HL-60 (cell line): Measurements from ENCODE around the gene EZH1.
"Not testable (repeated sequence)": the region's sequence is repeated elsewhere in the genome, so short reads cannot be mapped to it uniquely, and the experiment has no call there.

Source experiments
- DNase-seq, 2 experiments: peaks; one replicate each; pipeline ENCODE4 v3.0.0-alpha.2; 2010 to 2020; ENCODE audit warnings: low read depth in 1 of 2, low spot score in 1 of 2
- H3K27ac ChIP-seq: fragments of 250-450 bp; sonication (Bioruptor Pico); replicated peaks from 2 replicates; pipeline ENCODE4 v1.5.1; 2020; ENCODE audit warnings: mild to moderate bottlenecking, moderate library complexity
- H3K27me3 ChIP-seq: fragments of 250-450 bp; sonication (Bioruptor Pico); 2 replicates; pipeline ENCODE4 v1.5.1; 2021; ENCODE audit warnings: mild to moderate bottlenecking, moderate library complexity; ENCODE audit not compliant: insufficient read depth, poor library complexity, severe bottlenecking
- H3K4me3 ChIP-seq: replicated peaks from 2 replicates; pipeline ENCODE4 v1.5.1; 2011; ENCODE audit warnings: mild to moderate bottlenecking, control low read depth, low read length; ENCODE audit not compliant: insufficient read depth
- CTCF ChIP-seq: IDR thresholded peaks from one replicate; pipeline ENCODE4 v1.5.1; 2011; ENCODE audit warnings: low read length, control low read depth, inconsistent platforms; ENCODE audit not compliant: insufficient read depth
- GABPA ChIP-seq: IDR thresholded peaks from 2 replicates; pipeline ENCODE4 v1.6.1; 2012; ENCODE audit warnings: low read depth
- POLR2AphosphoS5 ChIP-seq: IDR thresholded peaks from 2 replicates; pipeline ENCODE4 v1.6.1; 2012; ENCODE audit warnings: low read depth
- REST ChIP-seq: IDR thresholded peaks from 2 replicates; pipeline ENCODE4 v1.6.1; 2012; ENCODE audit warnings: low read depth; ENCODE audit not compliant: insufficient replicate concordance
- SPI1 ChIP-seq: IDR thresholded peaks from 2 replicates; pipeline ENCODE4 v1.6.1; 2012; ENCODE audit warnings: low read depth, mild to moderate bottlenecking, borderline replicate concordance

Gene EZH1

GRCh38 chr17:42669705-42669976 lies 75.2 kb downstream of the EZH1 start:
- Histone ChIP-seq H3K27ac (no peak overlapping the region), H3K4me3 (no peak overlapping the region), H3K27me3 (peaks cover 46% of the 10 kb centered on the region)
- no peak for TF ChIP-seq CTCF
- no peak for TF ChIP-seq GABPA
- no peak for TF ChIP-seq POLR2AphosphoS5
- no peak for TF ChIP-seq SPI1
- no peak for TF ChIP-seq REST
- DNase-seq: no peak

GRCh38 chr17:42667088-42667951 lies 77.5 kb downstream of the EZH1 start:
- TF ChIP-seq REST (no peak), POLR2AphosphoS5 (no peak), GABPA (no peak), SPI1 (no peak), CTCF (no peak)
- Histone ChIP-seq H3K4me3 (no peak overlapping the region), H3K27ac (no peak overlapping the region), H3K27me3 (peaks cover 28% of the 10 kb centered on the region)
- DNase-seq: no peak

- H3K27ac ChIP-seq, H3K4me3 ChIP-seq, DNase-seq: not testable (repeated sequence)
- peaks cover 16% of the 10 kb centered on the region for H3K27me3 ChIP-seq
Measured at GRCh38 chr17:42666126-42666525, 78.7 kb downstream of the EZH1 start.

- Histone ChIP-seq H3K4me3 (no peak overlapping the region), H3K27me3 (peaks cover 11% of the 10 kb centered on the region), H3K27ac (no peak overlapping the region)
- no peak for DNase-seq
- TF ChIP-seq CTCF: no peak
- no peak for TF ChIP-seq SPI1
- TF ChIP-seq REST: no peak
- no peak for TF ChIP-seq POLR2AphosphoS5
- no peak for TF ChIP-seq GABPA
Measured at GRCh38 chr17:42665581-42666001, 79.2 kb downstream of the EZH1 start.
